H1 (cell line): ENCODE results near the gene DNAJB8.

ENCODE experiments used
- ATF2 ChIP-seq: IDR thresholded peaks from 2 replicates; pipeline ENCODE4 v1.6.1; 2012; ENCODE audit warnings: low read length, inconsistent platforms
- CHD2 ChIP-seq: IDR thresholded peaks from 2 replicates; pipeline ENCODE4 v1.6.1; 2012; ENCODE audit warnings: low read length, improper control_type of control experiment
- CTCF ChIP-seq, 3 experiments: IDR thresholded peaks; 1 replicate in 2 of 3; 2 replicates in 1 of 3; pipeline versions ENCODE4 v1.5.1 to v1.6.1; 2011; ENCODE audit warnings: low read length in 3 of 3, mild to moderate bottlenecking in 3 of 3, inconsistent platforms in 2 of 3, low read depth in 1 of 3, moderate library complexity in 1 of 3; ENCODE audit not compliant: insufficient read depth in 1 of 3; ENCODE audit errors: control extremely low read depth in 1 of 3
- EP300 ChIP-seq, 2 experiments: IDR thresholded peaks; 1 replicate in 1 of 2; 2 replicates in 1 of 2; pipeline ENCODE4 v1.6.1; 2011 to 2012; ENCODE audit warnings: low read depth in 2 of 2, low read length in 2 of 2, mild to moderate bottlenecking in 2 of 2, borderline replicate concordance in 1 of 2, inconsistent platforms in 1 of 2, moderate library complexity in 1 of 2
- EZH2 ChIP-seq: fragments of 200-600 bp; sonication (generic); IDR thresholded peaks from 2 replicates; pipeline ENCODE4 v1.7.1; 2012; ENCODE audit warnings: low read depth, mild to moderate bottlenecking, moderate library complexity, low read length, inconsistent platforms; ENCODE audit not compliant: severe bottlenecking
- HDAC2 ChIP-seq, 2 experiments: fragments of 300-600 bp in 1 of 2; sonication (generic) in 1 of 2; IDR thresholded peaks; 2 replicates each; pipeline ENCODE4 v1.6.1; 2011 to 2012; ENCODE audit warnings: low read depth in 2 of 2, low read length in 2 of 2, mild to moderate bottlenecking in 2 of 2, moderate library complexity in 2 of 2, borderline replicate concordance in 1 of 2, inconsistent platforms in 1 of 2
- POLR2A ChIP-seq, 2 experiments: IDR thresholded peaks; 1 replicate in 1 of 2; 2 replicates in 1 of 2; pipeline ENCODE4 v1.6.1; 2011; ENCODE audit warnings: low read depth in 2 of 2, low read length in 2 of 2, mild to moderate bottlenecking in 2 of 2; ENCODE audit errors: control extremely low read depth in 1 of 2
- POLR2AphosphoS5 ChIP-seq: IDR thresholded peaks from 2 replicates; pipeline ENCODE4 v1.6.1; 2011; ENCODE audit warnings: low read depth, low read length
- RNF2 ChIP-seq: fragments of 200-900, 300-1000 bp; sonication (generic); IDR thresholded peaks from 2 replicates; pipeline ENCODE4 v1.7.1; 2016; ENCODE audit warnings: borderline replicate concordance, low read depth, mild to moderate bottlenecking, antibody characterized with exemption, low read length; ENCODE audit not compliant: poor library complexity, severe bottlenecking; ENCODE audit errors: missing control alignments
- TEAD4 ChIP-seq: IDR thresholded peaks from 2 replicates; pipeline ENCODE4 v1.6.1; 2012; ENCODE audit warnings: low read depth, low read length, inconsistent platforms, mixed read lengths
- TF ChIP-seq, protein P1 (sequence below): IDR thresholded peaks from 2 replicates; pipeline ENCODE4 v1.6.1; 2011; ENCODE audit warnings: low read depth, mild to moderate bottlenecking, low read length; ENCODE audit not compliant: insufficient read depth

DNA sequence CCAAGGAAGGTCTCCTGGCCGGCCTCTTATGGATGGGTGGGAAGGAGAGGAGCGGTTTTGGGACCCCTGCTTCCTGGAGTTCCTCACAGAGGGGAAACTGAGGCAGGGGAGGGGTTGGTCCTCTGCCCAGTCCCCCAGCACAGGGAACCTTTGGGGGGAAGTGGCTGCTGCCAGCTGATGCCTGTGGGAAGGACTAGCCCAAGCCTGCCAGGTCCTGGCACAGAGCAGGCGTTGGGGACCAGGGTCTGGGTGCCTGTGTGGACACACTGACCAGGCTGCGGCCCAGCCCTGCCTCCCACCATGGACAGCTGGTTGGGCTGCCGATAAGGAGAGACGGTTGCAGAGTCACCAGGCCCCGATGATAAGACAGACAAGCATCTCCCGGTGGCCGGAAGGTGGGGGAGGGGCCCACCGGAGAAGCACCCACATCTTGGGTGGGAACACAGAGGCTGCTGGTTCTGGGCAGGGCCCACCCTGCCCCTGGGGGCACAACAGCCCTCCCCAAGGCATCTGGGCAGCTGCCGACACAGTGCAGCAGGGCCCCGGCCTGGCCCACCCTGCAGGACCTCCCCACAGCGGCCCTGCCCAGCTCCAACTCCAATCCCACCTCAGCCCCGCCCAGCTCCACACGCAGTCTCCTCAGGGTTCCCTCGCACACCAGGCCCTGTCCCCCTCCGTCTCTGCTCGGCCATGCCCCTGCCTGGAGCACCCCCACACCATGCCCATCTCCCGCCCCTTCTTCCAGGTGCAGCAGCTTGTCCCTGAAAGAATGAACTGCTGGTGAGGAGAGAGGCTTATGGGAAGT, 50.7 kb downstream of the DNAJB8 start:
- no peak for TF ChIP-seq CTCF (IDR thresholded peaks at IDR 0.05; ENCODE audit: control extremely low read depth in 1 of 3, insufficient read depth in 1 of 3, low read depth in 1 of 3, low read length in 3 of 3)
- TF ChIP-seq EP300 (IDR thresholded peaks at IDR 0.05; ENCODE audit: borderline replicate concordance in 1 of 2, low read depth in 2 of 2, low read length in 2 of 2) = no peak
- no peak for TF ChIP-seq CHD2
- no peak for TF ChIP-seq ATF2
- no peak for TF ChIP-seq EZH2
- no peak for TF ChIP-seq RNF2
- no peak for TF ChIP-seq HDAC2 (IDR thresholded peaks at IDR 0.05; ENCODE audit: borderline replicate concordance in 1 of 2, low read depth in 2 of 2, low read length in 2 of 2)
- no peak for TF ChIP-seq TEAD4
- no peak for TF ChIP-seq POLR2A (IDR thresholded peaks at IDR 0.05; ENCODE audit: control extremely low read depth in 1 of 2, low read depth in 2 of 2, low read length in 2 of 2)
- no peak for TF ChIP-seq POLR2AphosphoS5
- TF ChIP-seq, protein P1, sequence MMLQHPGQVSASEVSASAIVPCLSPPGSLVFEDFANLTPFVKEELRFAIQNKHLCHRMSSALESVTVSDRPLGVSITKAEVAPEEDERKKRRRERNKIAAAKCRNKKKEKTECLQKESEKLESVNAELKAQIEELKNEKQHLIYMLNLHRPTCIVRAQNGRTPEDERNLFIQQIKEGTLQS = no peak
